T-helper 1 cell treated with Interleukin-12 subunit alpha and Interleukin-12 subunit beta and Interleukin-4 antibody, amounts not matched to agents 30 μg/mL and 1 μg/mL, for 36 hours (primary cell): Measurements from ENCODE around the gene CUL3.
"Not testable (repeated sequence)": the region's sequence is repeated elsewhere in the genome, so short reads cannot be mapped to it uniquely, and the experiment has no call there.

Source experiments
- H3K27ac Mint-ChIP-seq: one replicate; pipeline ENCODE4 v1.8.0; 2021; ENCODE audit warnings: mild to moderate bottlenecking, mixed read lengths
- H3K27me3 Mint-ChIP-seq: one replicate; pipeline ENCODE4 v1.8.0; 2021; ENCODE audit warnings: low read depth, mixed read lengths
- H3K36me3 Mint-ChIP-seq: one replicate; pipeline ENCODE4 v1.8.0; 2021; ENCODE audit warnings: low read depth, mixed read lengths
- H3K4me1 Mint-ChIP-seq: one replicate; pipeline ENCODE4 v1.8.0; 2021; ENCODE audit warnings: low read depth, mixed read lengths
- H3K4me3 Mint-ChIP-seq: one replicate; pipeline ENCODE4 v1.8.0; 2021; ENCODE audit warnings: mild to moderate bottlenecking, moderate library complexity, mixed read lengths
- H3K9me3 Mint-ChIP-seq: one replicate; pipeline ENCODE4 v1.8.0; 2021; ENCODE audit warnings: mixed read lengths

Gene CUL3

DNA sequence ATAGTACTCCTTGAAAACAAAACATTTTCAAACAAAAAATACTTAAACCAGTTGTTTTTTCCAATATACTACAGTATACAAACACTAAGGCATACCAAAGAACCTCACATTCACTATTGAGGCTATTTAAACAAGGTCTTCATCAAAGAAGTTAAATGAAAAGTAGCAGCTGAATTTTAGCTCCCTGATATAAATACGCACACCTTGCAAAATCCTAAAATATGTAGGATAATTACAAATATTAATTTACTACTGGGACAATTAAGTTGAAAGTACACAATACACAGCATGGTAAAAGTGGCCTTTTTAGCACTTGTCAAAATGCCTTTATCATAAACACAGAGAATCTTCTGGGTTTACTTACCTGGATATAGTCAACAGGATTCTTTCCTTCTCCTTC lies 78.7 kb downstream of the CUL3 start:
- Mint-ChIP-seq H3K9me3 (no peaks in the 10 kb centered on the region), H3K36me3 (peaks cover 31% of the 10 kb centered on the region), H3K27ac (no peak overlapping the region), H3K4me3 (no peak overlapping the region), H3K27me3 (no peaks in the 10 kb centered on the region), H3K4me1 (peaks cover 5% of the 10 kb centered on the region)

DNA sequence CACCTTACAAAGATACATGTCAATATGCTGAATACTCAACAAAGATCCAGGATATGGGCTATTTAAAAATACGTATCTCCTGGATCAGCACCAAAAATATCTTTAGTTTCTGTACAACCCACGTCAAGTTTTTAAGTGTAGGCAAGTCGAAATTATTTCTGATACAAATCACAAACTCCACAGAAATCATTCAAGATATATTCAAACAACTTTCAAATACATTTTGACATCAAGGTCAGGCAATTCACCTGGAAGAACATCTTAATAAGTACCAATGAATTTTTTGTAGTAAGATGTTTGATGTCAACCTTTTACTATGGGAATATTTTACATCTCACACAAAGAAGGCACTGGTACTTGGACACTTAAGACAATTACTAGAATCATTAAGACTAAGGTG lies 86.2 kb downstream of the CUL3 start:
- Mint-ChIP-seq H3K27ac (no peak overlapping the region), H3K9me3 (no peaks in the 10 kb centered on the region), H3K36me3 (peaks cover 45% of the 10 kb centered on the region), H3K4me3 (no peak overlapping the region), H3K27me3 (no peaks in the 10 kb centered on the region), H3K4me1 (peaks cover 5% of the 10 kb centered on the region)

DNA sequence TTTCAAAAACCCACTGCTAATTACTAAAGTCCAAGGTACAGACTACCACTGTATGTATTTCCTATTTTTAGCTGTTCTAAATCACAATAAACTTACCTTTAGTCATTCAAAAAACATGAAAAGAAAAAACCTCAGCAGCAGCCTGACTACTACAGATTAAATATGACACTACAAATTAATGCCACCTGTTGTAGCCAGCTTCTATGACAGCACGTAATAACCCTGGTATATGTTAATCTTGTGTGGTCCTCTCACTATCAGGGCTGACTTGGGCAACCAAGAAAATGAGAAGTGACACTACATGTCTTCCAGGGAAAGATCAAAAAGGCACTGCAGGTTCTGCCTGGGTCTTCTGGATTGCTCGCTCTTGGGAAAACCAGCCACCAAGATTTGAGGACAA lies 92.6 kb downstream of the CUL3 start:
- no peak overlapping the region for H3K27ac Mint-ChIP-seq
- H3K4me1 Mint-ChIP-seq = peaks cover 29% of the 10 kb centered on the region
- no peaks in the 10 kb centered on the region for H3K27me3 Mint-ChIP-seq
- H3K9me3 Mint-ChIP-seq = peaks cover 7% of the 10 kb centered on the region
- H3K4me3 Mint-ChIP-seq = no peak overlapping the region
- H3K36me3 Mint-ChIP-seq = peaks cover 38% of the 10 kb centered on the region

DNA sequence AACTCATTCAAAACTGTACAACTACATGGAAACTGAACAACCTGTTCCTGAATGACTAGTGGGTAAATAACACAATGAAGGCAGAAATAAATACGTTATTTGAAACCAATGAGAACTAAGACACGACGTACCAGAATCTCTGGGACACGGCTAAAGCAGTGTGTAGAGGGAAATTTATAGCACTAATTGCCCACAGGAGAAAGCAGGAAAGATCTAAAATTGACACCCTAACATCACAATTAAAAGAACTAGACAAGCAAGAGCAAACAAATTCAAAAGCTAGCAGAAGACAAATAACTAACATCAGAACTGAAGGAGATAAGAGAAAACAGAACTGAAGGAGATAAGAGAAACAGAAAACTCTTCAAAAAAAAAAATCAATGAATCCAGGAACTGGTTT lies 97.2 kb downstream of the CUL3 start:
- Mint-ChIP-seq H3K4me1 (peaks cover 37% of the 10 kb centered on the region), H3K36me3 (peaks cover 40% of the 10 kb centered on the region)
- not testable (repeated sequence) for H3K27me3 Mint-ChIP-seq, H3K9me3 Mint-ChIP-seq, H3K4me3 Mint-ChIP-seq, H3K27ac Mint-ChIP-seq

DNA sequence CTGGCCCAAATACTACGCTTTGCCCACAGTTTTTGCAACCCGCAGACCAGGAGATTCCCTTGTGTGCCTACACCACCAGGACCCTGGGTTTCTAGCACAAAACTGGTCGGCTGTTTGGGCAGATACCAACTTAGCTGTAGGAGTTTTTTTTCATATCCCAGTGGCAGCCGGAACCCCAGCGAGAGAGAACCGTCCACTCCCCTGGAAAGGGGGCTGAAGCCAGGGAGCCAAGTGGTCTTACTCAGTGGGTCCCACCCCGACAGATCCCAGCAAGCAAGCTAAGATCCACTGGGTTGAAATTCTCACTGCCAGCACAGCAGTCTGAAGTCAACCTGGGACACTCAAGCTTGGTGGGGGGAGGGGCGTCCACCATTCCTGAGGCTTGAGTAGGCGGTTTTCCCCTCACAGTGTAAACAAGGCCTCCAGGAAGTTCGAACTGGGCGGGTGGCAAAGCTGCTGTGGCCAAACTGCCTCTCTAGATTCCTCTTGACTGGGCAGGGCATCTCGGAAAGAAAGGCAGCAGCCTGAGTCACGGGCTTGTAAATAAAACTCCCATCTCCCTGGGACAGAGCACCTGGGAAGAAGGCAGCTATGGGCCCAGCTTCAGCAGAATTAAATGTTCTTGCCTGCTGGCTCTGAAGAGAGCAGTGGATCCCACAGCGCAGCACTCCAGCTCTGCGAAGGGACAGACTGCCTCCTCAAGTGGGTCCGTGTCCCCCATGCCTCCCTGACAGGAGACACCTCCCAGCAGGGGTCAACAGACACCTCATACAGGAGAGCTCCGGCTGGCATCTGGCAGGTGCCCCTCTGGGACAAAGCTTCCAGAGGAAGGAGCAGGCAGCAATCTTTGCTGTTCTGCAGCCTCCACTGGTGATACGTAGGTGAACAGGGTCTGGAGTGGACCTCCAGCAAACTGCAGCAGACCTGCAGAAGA lies 99.8 kb downstream of the CUL3 start:
- H3K4me3 Mint-ChIP-seq, H3K27ac Mint-ChIP-seq, H3K27me3 Mint-ChIP-seq, H3K9me3 Mint-ChIP-seq: not testable (repeated sequence)
- Mint-ChIP-seq H3K36me3 (peaks cover 38% of the 10 kb centered on the region), H3K4me1 (peaks cover 37% of the 10 kb centered on the region)

DNA sequence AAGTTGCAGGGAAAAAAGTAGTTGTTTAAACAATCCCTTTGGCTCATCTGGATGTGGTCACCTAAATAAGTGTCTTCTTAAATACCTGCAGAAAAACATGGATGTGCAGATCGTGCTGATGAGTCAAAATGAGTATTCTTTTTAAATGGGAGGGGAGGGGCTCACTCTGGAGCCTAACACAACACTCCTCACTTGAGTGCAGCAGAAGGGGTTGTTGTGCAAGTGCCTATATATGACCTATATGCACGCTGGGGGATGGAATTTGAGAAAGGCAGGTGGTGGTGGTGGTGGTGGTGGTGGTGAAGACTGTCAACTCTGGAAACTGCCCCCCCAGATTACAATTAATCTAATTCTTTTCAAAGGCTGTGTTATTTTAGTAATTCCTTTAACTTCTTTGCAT lies 105.3 kb downstream of the CUL3 start:
- Mint-ChIP-seq H3K9me3 (no peaks in the 10 kb centered on the region), H3K4me3 (no peak overlapping the region), H3K4me1 (peaks cover 9% of the 10 kb centered on the region), H3K27ac (no peak overlapping the region), H3K27me3 (no peaks in the 10 kb centered on the region), H3K36me3 (peaks cover 28% of the 10 kb centered on the region)

DNA sequence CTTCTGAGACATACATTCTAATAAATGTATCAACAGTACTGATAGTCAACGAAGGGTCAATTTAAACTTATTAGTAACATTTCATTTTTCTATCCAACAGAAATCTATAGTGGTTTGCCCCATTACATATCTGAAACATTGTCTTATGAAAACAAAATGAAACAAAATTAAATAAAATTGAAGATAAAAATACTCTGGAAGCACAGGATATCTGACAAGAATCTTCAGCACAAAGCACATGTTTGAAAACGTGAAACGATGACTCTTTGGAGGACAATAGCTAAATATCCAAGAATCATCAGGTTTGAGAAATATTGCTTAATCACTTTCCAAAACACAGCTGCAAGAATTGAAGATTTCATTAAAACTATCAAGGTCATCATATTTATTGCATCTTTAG lies 112.3 kb downstream of the CUL3 start:
- no peak overlapping the region for H3K4me3 Mint-ChIP-seq
- H3K27me3 Mint-ChIP-seq = no peaks in the 10 kb centered on the region
- H3K9me3 Mint-ChIP-seq = no peaks in the 10 kb centered on the region
- H3K4me1 Mint-ChIP-seq = no peaks in the 10 kb centered on the region
- no peak overlapping the region for H3K27ac Mint-ChIP-seq
- peaks cover 27% of the 10 kb centered on the region for H3K36me3 Mint-ChIP-seq

DNA sequence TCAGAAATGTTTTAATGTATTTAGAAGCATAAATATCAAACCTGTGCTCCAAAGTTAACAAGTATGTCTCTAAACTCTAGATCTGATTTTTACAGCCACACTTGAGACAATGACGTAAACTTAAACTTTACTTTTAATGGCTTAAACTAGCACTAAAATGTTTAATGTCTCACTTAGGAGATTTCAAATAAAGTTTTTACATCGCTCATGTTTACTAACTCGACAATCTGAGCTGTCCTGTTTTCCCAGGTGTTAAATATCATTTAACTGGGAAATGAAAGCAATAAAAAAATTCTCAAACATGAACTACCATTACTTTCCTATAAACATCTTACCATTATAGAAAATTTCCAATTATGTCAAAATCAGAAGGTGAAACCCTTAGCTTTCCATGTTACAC lies 113.0 kb downstream of the CUL3 start:
- H3K27ac Mint-ChIP-seq = no peak overlapping the region

DNA sequence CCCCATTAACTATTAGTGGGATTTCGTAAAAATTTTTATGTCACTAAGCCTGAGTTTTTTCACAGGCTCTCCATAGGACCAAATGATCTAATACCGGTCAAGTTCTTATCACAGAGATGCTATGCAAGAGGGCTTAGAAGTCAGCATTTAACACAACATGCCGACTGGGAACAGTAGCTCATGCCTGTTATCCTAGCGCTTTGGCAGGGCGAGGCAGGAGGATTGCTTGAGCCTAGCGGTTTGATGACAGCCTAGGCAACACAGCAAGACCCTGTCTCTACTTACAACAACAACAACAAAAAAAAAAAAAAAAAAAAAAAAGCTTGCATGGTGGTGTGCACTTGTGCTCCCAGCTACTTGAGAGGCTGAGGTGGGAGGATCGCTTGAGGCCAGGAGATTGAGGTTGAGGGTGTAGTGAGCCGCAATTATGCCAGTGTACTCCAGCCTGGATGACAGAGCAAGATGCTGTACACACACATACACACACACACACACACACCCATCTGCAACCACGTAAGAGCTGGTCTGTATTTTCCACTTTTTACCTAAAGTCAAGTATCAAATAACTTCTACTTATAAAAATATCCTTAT lies 115.7 kb downstream of the CUL3 start:
- Mint-ChIP-seq H3K9me3 (peaks cover 4% of the 10 kb centered on the region), H3K27ac (no peak overlapping the region), H3K36me3 (peaks cover 6% of the 10 kb centered on the region), H3K27me3 (no peaks in the 10 kb centered on the region), H3K4me3 (no peak overlapping the region), H3K4me1 (no peaks in the 10 kb centered on the region)

More for the DNA sequence above, 113.0 kb downstream of the CUL3 start:
- H3K4me1 Mint-ChIP-seq = no peaks in the 10 kb centered on the region
- no peaks in the 10 kb centered on the region for H3K27me3 Mint-ChIP-seq
- no peak overlapping the region for H3K4me3 Mint-ChIP-seq
- H3K9me3 Mint-ChIP-seq = no peaks in the 10 kb centered on the region
- H3K36me3 Mint-ChIP-seq = peaks cover 20% of the 10 kb centered on the region

DNA sequence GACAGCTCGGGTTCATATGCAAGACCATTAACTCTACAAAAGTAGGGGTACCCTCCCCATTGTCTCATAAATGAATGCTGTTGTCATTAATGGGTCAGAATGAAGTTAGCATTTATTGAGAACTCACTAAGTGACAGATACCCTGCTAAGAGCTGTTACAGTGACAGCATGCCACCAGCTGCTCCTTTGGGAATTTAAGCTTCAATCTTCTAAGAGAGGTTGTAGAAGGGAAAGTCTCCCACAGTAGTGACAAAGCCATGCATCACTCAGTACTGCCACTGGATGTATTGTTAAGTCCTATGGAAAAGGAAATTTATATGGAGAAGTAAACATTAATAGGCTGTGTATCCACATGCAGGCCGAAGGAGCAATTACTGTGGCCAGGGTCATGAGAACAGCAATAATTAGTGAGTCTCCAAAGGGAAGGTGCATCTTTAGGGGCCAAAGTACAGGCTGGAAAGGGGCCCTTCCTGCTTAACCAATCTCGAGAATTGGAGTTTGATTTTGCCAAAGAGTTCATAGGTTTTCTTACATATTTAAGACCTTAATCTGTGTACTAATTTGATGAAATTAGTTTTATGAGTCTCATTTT lies 118.8 kb downstream of the CUL3 start:
- Mint-ChIP-seq H3K36me3 (no peaks in the 10 kb centered on the region), H3K9me3 (peaks cover 4% of the 10 kb centered on the region), H3K4me3 (no peak overlapping the region), H3K27ac (no peak overlapping the region), H3K4me1 (peaks cover 2% of the 10 kb centered on the region), H3K27me3 (peaks cover 11% of the 10 kb centered on the region)

DNA sequence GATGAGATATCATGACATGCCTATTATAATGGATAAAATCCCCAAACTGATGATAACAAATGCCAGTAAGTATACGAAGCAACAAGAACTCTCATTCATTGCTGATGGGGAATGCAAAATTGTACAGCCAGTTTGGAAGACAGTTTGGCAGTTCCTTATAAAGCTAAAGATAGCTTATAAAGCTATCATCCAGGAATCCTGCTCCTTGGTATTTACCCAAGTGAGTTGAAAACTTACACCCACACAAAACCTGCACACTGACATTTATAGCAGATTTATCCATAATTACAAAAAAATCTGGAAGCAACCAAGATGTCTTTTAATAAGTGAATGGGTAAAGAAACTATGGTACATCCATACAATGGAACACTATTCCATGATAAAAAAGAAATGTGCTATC lies 123.8 kb downstream of the CUL3 start:
- Mint-ChIP-seq H3K4me3 (no peak overlapping the region), H3K36me3 (no peaks in the 10 kb centered on the region), H3K27me3 (peaks cover 30% of the 10 kb centered on the region), H3K4me1 (peaks cover 2% of the 10 kb centered on the region), H3K9me3 (peaks cover 4% of the 10 kb centered on the region), H3K27ac (no peak overlapping the region)

DNA sequence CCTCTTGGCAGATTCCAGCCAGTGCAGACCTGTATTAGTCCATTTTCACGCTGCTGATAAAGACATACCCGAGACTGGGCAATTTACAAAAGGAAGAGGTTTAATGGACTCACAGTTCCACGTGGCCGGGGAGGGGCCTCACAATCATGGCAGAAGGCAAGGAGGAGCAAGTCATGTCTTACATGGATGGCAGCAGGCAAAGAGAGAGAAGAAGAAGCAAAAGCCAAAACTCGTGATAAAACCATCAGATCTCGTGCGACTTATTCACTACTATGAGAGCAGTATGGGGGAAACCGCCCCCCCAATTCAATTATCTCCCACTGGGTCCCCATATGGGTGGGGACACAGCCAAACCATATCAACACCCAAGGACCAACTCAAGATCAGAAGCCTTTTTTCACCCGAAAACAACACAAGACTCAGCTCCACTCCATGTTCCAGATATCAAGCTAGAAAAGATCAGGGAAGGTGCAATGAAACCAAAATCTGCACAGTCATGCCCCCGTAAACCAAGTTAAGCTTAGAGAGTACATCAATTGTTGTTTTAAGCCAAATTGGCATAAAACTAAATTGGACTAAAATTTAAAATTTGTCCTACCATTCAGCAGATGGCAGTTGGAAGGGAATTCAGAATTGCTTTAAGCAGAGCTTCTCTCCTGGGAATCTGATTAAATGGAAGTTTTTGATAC lies 127.6 kb downstream of the CUL3 start:
- Mint-ChIP-seq H3K4me1 (no peaks in the 10 kb centered on the region), H3K4me3 (no peak overlapping the region)

DNA sequence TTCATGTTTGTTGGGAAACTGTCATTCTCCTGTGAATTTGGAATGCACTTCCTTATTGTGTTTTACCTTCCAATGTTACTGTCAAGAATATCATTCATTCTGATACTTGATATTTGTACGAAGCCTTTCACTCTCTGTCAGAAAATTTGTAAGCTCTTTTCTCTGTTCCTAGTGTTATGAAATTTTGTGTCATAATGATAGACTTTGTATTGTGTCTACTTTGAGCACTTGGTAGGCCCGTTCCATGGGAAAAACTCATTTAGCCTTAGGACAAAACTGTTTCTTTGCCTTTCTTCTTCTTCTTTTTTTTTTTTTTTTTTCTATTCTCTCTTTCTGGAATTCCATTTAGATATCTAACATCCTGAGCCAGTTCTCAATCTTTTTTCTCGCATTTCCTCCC lies 131.3 kb downstream of the CUL3 start:
- no peaks in the 10 kb centered on the region for H3K9me3 Mint-ChIP-seq
- no peak overlapping the region for H3K4me3 Mint-ChIP-seq
- no peaks in the 10 kb centered on the region for H3K4me1 Mint-ChIP-seq
- H3K36me3 Mint-ChIP-seq = no peaks in the 10 kb centered on the region
- peaks cover 35% of the 10 kb centered on the region for H3K27me3 Mint-ChIP-seq
- no peak overlapping the region for H3K27ac Mint-ChIP-seq

More for the DNA sequence above, 127.6 kb downstream of the CUL3 start:
- Mint-ChIP-seq H3K9me3 (no peaks in the 10 kb centered on the region), H3K36me3 (no peaks in the 10 kb centered on the region), H3K27me3 (peaks cover 42% of the 10 kb centered on the region), H3K27ac (no peak overlapping the region)

DNA sequence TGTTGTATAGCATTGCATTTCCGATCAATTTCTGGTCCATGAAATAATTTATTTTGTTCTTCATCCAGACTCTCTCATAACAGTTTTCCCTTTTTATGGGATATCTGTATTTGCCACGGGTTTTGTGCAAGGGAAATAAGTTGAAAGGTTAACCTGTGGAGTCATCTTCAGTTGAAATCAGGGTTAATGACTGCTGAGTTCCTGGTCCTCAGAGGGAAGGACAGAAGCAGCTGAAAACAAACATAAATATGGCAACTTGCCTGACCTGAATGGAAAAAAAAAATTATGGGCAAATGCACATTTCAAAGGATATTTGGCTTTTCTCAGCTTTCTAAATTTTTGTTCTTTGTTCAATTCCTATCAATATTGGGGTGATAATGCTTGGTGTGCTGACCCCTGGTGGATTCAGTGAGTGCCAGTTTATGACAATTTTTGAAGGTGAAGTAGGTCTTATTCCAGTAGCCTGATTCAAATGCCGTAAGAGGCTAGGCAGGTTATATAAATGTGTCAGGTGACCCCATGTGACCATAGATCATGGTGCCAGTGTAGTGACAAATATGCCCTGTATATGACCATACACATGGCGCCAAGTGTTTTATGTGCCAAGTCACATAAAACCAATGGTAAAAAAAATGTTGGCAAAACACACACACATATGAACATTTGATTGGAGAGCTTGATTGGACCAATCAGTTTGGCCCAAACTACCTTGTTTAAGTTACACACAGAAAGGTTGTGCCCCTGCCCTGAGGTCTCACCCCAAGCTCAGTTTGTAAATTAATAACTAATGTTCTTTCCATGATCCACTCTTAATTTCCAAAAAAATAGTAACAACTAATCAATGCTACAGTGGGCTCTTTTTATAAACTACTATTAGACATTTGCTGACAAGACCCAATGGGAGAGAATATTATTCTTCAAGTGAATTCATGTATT lies 135.7 kb downstream of the CUL3 start:
- H3K9me3 Mint-ChIP-seq = no peaks in the 10 kb centered on the region

More for the DNA sequence above, 135.7 kb downstream of the CUL3 start:
- no peaks in the 10 kb centered on the region for H3K4me1 Mint-ChIP-seq
- no peak overlapping the region for H3K27ac Mint-ChIP-seq
- no peaks in the 10 kb centered on the region for H3K36me3 Mint-ChIP-seq
- H3K4me3 Mint-ChIP-seq = no peak overlapping the region
- peaks cover 15% of the 10 kb centered on the region for H3K27me3 Mint-ChIP-seq
